ENCODE data around the gene SESN1. TPM values are rescaled to one million over a fixed set of nuclear protein-coding genes. Genes with fewer than 3 reads are reported as not detected.
A peak's percentile ranks its signal among the peaks of the same experiment; 100 is the strongest.

SESN1 gene
- total RNA-seq, 1 donor from 2014 or later: 10.5 TPM

GRCh38 chr6:109034526-109034925 is 60.1 kb downstream of the SESN1 start:
- DNase-seq (ENCODE audit: low spot score): no peak
- ATAC-seq: no peak

- DNase-seq (ENCODE audit: low spot score) (no peak), ATAC-seq (no peak)
These were observed 61.0 kb downstream of the SESN1 start for GRCh38 chr6:109033655-109034054.

GRCh38 chr6:109031416-109031815 is 63.2 kb downstream of the SESN1 start:
- no peak for DNase-seq (ENCODE audit: low spot score)

GRCh38 chr6:109029313-109029712 is 65.3 kb downstream of the SESN1 start:
- ATAC-seq (no peak), DNase-seq (ENCODE audit: low spot score) (no peak)

More at GRCh38 chr6:109031416-109031815, 63.2 kb downstream of the SESN1 start:
- ATAC-seq: no peak

GRCh38 chr6:109028439-109028838 is 66.2 kb downstream of the SESN1 start:
- ATAC-seq: no peak
- no peak for DNase-seq (ENCODE audit: low spot score)

- no peak for ATAC-seq
- DNase-seq (ENCODE audit: low spot score): no peak
These were observed 66.7 kb downstream of the SESN1 start for GRCh38 chr6:109027964-109028363.

GRCh38 chr6:109025639-109026038 is 69.0 kb downstream of the SESN1 start:
- no peak for DNase-seq (ENCODE audit: low spot score)
- no peak for ATAC-seq

GRCh38 chr6:109024784-109025183 is 69.9 kb downstream of the SESN1 start:
- ATAC-seq: no peak
- no peak for DNase-seq (ENCODE audit: low spot score)

GRCh38 chr6:109024368-109024767 is 70.3 kb downstream of the SESN1 start:
- no peak for DNase-seq (ENCODE audit: low spot score)

GRCh38 chr6:109023356-109023925 is 71.2 kb downstream of the SESN1 start:
- DNase-seq (ENCODE audit: low spot score) (no peak), ATAC-seq (no peak)

More at GRCh38 chr6:109024368-109024767, 70.3 kb downstream of the SESN1 start:
- no peak for ATAC-seq

GRCh38 chr6:109021870-109022269 is 72.8 kb downstream of the SESN1 start:
- DNase-seq (ENCODE audit: low spot score) (no peak), ATAC-seq (no peak)

GRCh38 chr6:109019911-109020310 is 74.7 kb downstream of the SESN1 start:
- ATAC-seq (peak; percentile 52), DNase-seq (ENCODE audit: low spot score) (no peak)

GRCh38 chr6:109015176-109015575 is 79.5 kb downstream of the SESN1 start:
- ATAC-seq: no peak
- DNase-seq (ENCODE audit: low spot score): no peak

GRCh38 chr6:109014606-109015005 is 80.0 kb downstream of the SESN1 start:
- ATAC-seq (no peak), DNase-seq (ENCODE audit: low spot score) (no peak)

GRCh38 chr6:109013656-109014305 is 80.9 kb downstream of the SESN1 start:
- no peak for ATAC-seq

GRCh38 chr6:109010705-109011102 is 83.9 kb downstream of the SESN1 start:
- DNase-seq (ENCODE audit: low spot score) (no peak), ATAC-seq (no peak)

More at GRCh38 chr6:109013656-109014305, 80.9 kb downstream of the SESN1 start:
- no peak for DNase-seq (ENCODE audit: low spot score)

- DNase-seq (ENCODE audit: low spot score): no peak
- peak; percentile 1 for ATAC-seq
These were observed 84.5 kb downstream of the SESN1 start for GRCh38 chr6:109009962-109010704.

- peak; percentile 95 for ATAC-seq
- peak; percentile 97 for DNase-seq (ENCODE audit: low spot score)
These were observed 85.2 kb downstream of the SESN1 start for GRCh38 chr6:109009236-109009961.

- ATAC-seq: peak; percentile 19
- DNase-seq (ENCODE audit: low spot score): no peak
These were observed 86.0 kb downstream of the SESN1 start for GRCh38 chr6:109008537-109009235.

- DNase-seq (ENCODE audit: low spot score) (no peak), ATAC-seq (no peak)
These were observed 86.6 kb downstream of the SESN1 start for GRCh38 chr6:109008054-109008453.

- ATAC-seq: no peak
- no peak for DNase-seq (ENCODE audit: low spot score)
These were observed 87.1 kb downstream of the SESN1 start for GRCh38 chr6:109007521-109007920.

All from left lobe of liver (tissue), 2 donors.